HG03060 (cell line): ENCODE measurements around the gene FOSL1.

Experiments
- ATAC-seq: cut with Tn5 transposase; IDR thresholded peaks from one replicate; pipeline ENCODE4 v1.9.1; 2021; ENCODE audit warnings: low read depth, moderate number of reproducible peaks; ENCODE audit not compliant: unreplicated experiment

Gene FOSL1

DNA sequence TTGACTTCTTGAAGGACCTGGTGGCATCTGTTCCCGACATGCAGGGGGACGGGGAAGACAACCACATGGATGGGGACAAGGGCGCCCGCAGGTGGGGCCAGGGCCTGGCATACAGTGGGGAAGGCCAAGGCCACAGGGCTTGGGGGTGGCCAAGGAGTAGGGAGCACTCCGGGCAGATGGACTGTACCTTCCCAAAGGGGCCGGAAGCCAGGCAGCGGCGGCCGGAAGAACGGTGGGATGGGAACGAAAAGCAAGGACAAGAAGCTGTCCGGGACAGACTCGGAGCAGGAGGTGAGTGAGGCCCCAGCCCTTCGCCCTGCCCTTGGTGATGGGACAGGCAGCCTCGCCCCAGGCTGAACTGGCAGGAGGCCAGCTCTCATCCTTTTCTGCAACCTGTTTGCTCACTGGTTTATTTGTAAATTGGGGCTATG, 20.2 kb upstream of the FOSL1 start:
- no peak for ATAC-seq

DNA sequence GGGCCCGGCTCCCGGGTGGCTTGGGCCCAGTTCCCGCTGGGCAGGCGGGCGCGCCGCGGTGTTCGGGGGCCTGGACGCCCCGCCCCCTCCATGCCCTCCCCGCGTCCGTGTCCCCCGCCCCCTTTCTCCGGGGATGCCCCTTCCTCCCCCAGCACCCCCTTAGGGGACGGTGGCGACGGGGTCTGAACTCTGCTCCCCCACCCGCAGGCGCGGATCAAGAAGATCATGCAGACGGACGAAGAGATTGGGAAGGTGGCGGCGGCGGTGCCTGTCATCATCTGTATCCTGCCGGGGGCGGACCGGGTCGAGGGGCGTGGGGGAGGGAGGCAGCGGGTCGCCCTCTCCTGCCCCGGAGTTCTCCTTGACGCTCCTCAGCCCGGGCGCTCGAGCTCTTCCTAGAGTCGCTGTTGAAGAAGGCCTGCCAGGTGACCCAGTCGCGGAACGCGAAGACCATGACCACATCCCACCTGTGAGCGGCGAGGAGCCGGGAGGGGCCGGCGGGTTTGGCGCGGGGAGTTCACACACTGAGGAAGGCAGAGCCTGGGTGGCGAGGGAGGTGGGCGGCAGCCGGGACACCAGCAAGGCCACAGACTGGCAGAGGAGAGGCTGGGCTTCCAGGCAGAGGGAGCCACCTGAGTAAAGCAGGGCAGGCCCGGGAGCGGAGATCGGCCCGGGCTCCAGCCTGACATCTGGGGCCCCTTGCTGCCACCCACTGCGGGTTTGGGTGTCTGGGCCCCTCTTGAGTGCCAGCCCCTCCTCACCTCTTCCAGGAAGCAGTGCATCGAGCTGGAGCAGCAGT, 19.6 kb upstream of the FOSL1 start:
- ATAC-seq, result peak; percentile 26

DNA sequence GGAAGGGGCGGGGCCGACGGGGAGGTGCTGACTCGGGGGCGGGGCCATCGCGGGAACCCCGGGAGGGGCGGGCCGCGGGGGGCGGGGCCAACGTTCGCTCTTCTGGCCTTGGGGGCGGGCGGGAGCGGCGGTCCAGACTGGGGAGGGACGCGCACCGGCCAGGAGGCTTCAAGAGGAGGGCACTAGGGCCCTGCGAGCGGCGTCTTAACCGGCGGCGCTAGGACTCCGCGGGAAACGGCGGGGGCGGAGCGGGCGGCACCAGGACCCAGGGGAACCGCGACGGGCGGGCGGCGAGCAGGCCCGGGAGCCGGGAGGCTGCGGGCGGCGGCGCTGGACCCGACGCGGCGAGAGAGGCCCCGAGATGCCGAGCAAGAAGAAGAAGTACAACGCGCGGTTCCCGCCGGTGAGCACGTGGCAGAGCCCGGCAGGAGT, 19.0 kb upstream of the FOSL1 start, which contains the start of gene DRAP1:
Gene DRAP1 (plus strand): TSS at position 286 of the 432 bp plus-strand sequence. CDS start 76 bp downstream, at position 362.
- ATAC-seq, result peak; percentile 45

DNA sequence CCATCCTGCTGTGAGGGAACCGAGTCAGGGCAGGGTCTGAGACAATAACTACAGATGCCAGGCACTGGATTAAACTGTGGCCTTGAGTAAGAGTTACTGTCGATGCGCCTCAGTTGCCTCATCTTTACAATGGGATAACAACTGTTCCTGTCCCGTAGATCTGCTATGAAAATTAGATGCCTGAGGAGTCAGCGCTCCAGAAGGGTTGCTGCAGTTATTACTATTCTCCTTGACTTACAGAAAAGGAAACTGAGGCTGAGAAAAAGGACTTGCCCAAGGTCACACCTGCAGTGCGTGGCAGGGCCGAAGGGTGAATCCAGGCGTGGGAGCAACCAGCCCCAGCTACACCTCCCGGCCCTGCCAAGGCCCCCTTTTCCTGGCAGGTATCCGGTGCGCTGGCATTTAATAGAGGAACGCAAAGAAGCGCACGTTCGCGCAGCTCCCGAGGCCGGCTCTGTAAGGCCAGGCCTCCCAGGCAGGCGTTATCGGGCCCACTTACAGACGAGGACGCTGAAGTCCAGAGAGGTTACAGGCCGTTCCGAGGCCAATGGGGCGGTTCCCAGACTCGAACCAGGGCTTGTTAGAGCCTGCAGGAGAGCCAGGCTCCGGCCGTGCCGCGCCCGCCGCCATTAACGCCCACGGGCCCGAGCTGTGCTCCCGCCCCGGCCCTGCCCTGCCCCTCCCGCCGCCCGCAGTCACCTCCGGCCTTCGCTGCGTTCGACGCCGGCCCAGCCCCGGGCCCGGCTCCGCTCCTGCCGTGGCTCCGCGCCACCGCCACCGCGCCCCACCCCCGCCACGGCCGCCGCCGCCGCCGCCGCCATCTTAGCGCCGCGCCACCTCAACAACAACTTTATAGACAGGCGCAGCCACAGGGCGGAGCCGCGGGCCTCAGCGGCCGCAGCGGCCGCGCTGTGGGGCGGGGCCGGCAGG, 18.3 kb upstream of the FOSL1 start, which contains the start of gene C11orf68:
Gene C11orf68 (minus strand): TSS at position 852 of the 930 bp plus-strand sequence. CDS start 31 bp downstream, at position 821.
- ATAC-seq, result peak; percentile 15

DNA sequence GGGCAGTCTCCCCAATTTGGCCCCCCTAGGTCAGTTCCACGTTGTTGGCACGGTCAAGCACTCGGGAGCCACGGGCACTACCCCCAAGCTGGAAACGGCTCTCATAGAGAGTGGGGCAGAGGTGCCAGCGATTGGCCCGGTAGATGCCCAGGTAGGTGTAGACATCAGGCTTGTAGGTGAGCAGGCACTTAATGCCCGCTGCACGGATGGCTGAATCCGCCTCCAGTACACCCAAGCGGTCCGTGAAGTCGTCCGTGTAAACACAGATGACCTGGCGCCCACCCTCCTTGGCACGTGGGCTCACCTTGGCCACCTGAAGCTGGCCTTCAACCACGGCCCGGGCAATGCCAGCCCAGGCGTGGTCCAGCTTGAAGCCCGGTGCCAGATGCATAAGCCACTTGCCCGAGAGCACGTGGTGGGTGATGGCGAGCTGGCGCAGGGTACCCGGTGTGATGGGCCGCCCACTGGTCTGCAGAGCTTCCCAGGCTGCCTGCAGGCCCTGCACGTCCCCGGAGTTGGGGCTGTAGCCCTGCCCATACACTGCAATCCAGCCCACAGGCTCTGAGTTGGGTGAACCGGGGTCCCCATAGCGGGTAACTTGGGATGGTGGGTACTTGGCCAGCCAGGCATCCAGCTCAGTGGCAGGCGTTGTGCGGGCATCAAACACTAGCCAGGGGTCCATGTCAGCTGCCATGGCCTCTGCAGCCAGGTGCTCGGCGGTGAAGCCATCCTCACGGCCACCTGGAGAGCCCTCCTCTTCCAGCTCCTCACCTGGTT, 17.4 kb upstream of the FOSL1 start:
- ATAC-seq, result no peak

DNA sequence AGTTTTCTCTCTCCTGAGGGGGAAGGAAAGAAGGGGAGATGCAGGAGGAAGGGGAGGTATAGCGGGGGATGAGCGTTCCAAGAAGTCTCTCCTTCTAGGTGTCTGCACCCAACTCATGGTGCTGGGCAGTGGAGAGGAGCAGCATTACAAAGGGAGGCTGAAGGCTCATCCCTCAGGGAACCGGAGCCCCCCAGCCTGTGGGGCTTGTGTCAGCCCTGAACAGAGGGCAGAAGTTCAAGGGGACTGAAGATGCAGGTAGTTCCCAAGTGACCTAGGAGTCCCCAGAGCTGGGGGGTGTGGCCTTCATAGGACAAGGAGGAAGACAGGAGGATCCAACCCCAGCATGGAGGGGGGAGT, 16.9 kb upstream of the FOSL1 start:
- no peak for ATAC-seq

DNA sequence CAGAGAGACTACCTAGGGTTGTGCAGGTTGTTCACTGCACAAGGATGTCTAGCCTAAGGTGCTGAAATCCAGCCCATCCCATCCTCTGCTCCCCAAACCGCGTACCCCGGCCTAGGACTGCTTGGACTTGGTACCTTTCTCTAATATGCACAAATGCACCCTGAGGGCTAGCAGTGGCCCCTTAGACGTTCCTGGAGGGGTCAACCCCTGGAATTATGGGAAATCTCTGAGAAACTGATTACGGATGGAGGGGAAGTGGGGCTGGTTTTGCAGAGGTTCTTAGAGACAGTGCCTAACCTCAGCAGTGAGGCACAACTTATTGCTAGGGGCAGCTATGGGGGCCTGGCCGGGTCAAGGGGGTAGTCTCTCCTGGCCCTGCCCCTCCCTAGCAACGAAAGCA, 16.2 kb upstream of the FOSL1 start:
- no peak for ATAC-seq

DNA sequence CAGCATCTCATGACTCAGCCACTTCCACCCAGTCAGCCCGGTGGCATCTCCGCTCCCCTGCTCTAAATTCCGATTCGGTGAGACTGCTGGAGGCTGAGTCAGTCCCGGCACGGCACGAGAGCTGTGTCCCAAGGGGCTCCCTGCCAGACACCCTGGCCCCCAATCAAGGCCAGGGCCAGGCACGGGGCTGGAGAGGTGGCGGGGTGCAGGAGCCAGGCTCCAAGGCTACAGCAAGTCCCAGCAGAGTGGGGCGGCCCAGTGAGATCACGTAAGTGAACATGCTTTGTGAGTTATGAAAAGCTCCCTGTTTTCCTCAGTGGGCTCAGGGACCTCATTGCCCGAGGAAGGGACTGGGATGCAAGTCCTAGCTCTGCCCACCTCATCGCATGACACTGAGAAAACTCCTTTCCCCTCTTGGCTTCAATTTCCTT, 15.6 kb upstream of the FOSL1 start:
- no peak for ATAC-seq

DNA sequence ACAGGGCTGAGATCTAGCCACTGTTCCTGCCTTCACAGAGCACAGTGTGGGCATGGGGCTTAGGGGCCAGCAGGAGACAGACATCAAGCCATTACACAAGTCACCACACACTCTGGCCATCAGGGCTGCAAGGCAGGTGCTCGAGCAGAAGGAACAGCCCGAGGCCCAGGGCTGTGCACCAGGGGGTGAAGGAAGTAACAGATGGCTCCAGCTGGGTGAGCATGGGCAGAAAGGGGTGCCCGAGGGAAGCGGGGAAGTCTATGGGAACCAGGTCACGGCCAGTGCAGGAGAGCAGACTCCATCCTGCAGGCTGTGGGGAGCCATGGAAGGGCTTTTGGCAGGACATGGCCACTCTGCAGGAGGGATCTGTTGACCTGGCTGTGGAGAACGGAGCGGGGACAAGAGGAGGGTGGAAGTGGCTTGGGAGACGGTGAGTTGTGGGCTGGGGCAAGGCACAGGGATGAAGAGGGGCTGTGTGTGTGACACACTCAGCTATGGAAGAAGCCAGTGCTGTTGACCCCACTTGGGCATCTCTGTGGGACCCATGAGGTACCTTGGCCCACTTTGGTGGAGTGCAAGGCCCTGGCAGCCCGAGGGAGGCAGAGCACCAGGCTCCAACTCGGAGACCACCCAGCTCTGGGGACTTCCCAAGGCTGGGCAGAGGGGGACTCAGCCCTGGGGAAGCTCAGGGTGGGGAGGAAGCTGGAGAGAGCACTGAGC, 15.1 kb upstream of the FOSL1 start:
- ATAC-seq, result no peak

DNA sequence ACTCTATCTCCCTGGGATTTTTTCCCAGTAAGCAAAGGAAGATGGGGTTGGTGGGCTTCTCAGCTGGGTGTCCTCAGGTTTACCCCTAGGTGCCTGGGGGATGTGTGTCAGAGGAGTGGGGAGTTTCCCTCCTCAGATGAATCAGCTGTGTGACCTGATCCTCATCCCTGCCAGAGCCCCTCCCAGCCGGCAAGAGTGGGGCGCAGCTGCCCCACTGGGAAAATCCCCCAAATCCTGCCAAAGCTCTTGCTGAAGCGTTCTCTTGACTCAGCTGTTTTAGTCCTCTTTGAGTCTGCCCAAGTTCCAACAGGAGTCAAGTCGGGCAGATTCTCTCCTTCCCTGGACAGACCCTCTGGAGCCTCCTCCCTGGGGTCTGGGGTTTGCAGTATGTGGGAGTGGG, 12.7 kb upstream of the FOSL1 start:
- no peak for ATAC-seq

DNA sequence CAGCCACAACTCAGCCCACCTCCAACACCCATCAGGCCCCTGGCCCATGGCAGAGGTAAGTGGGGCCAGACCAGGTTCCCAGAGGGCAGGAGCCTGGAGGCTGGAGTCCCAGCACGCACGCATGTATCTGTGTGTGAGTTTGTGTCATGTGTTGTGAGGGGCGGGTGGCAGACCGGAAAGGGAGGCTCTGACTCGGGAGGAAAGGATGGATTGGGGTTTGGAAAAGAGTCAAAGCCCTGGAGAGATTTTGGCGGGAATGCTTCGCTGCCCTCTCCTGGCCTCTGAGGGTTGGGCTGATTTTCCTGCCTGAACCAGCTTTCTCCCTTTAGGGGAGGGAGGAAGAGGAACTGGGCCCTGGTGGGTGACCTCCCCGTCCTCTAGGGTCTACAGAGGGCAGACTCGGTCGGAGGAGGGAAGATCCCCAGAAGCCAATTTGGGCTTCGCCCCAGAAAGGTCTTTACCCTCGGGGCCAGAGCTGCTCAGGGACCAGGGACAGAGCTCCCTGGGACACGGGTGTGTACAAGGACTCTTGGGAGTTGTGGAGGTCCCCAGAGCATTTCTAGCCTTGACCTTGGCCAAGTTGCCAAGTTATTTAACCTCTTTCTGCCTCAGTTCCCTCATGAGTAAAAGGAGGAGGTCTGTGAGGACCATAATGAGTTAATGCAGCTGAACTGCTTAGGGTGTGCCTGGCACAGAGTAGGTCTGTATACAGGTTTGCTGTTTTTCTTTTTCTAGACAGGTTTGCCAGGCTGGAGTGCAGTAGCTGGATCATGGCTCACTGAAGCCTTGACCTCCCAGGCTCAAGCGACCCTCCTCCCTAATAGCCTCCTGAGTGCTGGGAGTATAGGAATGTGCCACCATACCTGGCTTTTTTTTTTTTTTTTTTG, 11.7 kb upstream of the FOSL1 start:
- ATAC-seq, result no peak

DNA sequence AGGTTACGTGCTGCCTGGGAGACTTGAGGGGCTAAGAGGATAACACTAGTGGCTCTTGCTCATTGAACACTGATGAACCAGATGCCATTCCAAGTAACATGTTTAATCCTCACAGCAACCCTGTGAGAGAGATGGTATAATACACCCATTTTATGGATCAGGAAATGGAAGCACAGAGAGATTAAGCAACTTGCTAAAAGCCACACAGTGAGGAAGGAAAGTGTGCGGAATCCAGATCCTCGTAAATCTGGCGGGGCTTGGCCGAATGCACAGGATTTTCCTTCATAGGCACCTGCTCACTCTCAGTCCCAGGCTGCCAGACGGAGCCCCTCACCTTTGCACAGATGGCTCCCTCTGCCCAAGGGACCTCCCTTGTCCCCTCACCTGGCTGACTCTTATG, 7.7 kb upstream of the FOSL1 start:
- ATAC-seq, result no peak

DNA sequence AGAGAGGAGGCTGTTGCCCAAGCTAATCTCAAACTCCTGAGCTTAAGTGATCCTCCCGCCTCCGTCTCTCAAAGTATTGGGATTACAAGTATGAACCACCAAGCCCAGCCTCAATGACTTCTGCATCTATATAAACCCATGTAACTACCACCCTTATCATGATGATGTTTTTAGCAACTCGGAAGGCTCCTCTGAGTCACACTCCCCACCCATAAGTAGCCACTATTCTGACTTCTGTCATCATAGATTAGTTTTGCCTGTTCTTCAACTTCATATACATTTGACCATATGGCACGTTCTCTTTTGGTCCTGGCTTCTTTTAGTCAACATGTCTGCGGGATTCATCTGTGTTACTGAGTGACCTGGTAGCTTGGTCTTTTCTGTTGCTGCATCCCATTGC, 6.4 kb upstream of the FOSL1 start:
- ATAC-seq, result no peak

DNA sequence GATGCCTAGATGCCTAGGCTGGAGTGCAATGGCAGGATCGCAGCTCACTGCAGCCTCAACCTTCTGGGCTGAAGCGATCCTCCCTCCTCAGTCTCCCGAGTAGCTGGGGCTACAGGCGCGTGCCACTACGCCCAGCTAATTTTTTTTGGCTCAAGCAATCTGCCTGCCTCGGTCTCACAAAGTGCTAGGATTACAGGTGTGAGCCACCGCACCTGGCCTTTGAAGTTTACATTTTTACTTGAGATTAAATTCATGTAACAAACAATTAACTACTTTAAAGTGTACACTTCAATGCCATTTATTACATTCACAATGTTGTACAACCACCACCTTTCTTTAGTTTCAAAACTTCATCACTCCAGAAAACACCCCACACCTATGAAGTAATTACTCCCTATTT, 3.5 kb upstream of the FOSL1 start:
- no peak for ATAC-seq

DNA sequence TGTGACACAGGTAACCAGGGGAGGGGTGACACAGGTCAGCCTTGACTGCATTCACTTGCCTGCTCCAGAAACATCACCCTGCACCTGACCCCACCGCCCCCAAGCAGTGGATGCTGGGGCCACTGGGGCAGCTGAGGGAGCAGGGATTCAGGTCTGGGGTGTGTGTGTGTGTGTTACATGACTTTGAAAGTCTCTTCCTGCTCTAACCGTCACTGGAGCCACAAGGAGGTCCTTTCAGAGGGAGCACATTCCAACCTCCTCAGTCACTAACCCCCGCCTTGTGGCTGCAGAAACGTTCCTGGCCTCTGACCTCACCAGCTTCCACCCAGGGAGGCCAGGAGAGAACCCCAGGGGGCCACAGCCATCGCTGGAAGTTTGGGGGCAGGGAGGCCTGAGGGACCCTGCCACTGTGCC, 2.9 kb upstream of the FOSL1 start:
- no peak for ATAC-seq

DNA sequence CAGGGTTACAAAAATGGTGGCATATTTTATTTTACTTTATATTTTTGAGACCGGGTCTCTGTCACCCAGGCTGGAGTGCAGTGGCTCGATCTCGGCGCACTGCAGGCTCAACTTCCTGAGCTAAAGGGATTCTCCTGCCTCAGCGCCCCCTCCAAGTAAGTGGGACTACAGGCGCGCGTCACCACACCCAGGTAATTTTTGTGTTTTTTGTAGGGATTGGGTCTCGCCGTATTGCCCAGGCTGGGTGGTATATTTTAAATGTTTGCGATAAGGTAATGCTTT, 652 bp upstream of the FOSL1 start:
- no peak for ATAC-seq

DNA sequence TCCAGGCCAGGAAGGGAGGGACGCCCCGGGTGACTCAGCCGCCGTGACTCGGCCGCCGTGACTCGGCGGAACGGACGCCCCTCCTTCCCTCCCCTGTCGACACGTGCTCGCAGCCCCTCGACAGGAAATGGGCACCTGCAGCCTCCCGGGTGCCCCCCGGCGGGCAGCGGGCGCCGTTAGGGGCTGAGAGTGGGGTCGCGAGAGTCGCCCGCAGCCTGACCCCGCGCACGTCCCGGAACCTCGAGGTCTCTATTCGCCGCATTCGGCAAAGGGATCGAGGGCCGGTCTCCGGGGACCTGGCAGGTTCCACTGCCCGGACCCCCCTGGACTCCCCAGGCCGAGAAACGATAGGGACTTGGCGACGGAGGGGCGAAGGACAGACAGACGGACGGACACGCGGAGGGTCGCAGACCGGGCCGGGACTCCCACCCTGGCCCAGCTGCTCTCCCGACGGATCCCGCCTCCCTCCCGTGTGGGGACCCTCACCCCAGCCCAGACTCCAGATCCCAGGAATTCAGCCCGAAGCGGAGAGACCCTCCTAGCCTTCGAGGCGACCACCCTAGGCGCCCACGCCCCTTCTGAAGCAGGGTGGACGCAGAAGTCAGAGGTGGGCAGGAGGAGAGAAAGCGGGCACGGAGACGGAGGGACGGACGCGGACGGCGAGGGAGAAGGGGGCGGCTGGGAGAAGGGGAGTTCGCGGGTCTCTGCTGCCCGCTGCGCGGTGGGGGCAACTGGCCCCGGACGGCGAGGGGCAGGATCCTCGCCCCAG, 648 bp downstream of the FOSL1 start:
- no peak for ATAC-seq

DNA sequence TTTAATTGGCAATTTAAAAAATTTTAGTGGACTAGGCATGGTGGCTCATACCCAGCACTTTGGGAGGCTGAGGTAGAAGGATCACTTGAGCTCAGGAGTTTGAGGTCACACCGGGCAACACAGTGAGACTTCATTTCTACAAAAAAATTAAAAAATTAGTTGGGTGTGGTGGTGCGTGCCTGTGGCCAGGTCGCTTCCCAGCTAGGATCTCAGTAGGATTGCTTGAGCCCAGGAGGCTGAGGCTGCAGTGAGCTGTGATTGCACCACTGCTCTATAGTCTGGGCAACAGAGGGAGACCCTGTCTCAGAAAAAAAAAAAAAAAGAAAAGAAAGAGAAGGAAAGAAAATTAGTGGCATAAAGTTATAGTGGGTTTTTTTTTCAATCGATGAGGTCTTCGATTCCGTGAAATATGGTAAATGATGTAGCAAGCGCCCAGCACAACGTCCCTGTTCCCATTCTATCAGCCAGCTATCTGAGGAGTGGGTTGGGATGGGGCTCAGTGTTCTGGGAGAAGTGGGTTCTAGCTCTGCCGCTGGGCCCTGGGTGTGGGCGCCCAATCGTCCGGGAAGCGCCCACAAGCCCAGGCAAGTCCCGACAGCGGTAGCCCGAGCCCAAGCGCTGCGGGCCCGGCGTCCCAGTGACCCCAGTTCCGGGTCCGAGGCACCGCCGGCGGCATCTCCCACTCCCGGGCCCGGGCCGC, 1.4 kb downstream of the FOSL1 start:
- no peak for ATAC-seq
